AG04450 (cell line): Measurements from ENCODE around the gene SCRT2. TPM values are rescaled to one million over a fixed set of nuclear protein-coding genes. Genes with fewer than 3 reads are reported as not detected.

Source experiments
- CTCF ChIA-PET: fragments of 300-600, 350-600 bp; formaldehyde crosslinking; extraction: SDS; loops from one replicate; lab custom pipeline; 2022; ENCODE audit warnings: antibody characterized with exemption, inconsistent platforms; lab: Charles Lee
- POLR2A ChIA-PET: fragments of 350-600 bp; formaldehyde crosslinking; extraction: SDS; loops from one replicate; lab custom pipeline; 2021; ENCODE audit warnings: antibody characterized with exemption, inconsistent platforms; lab: Yijun Ruan, JAX
- DNase-seq: peaks from one replicate; pipeline ENCODE4 v3.0.0-alpha.2; 2011; ENCODE audit warnings: low read depth, low spot score
- H3K27ac ChIP-seq: one replicate; pipeline ENCODE4 v1.5.1; 2012; ENCODE audit warnings: low read depth, low read length, control low read depth
- H3K27me3 ChIP-seq: one replicate; pipeline ENCODE4 v1.6.0; 2012; ENCODE audit warnings: low read length; ENCODE audit not compliant: control insufficient read depth, insufficient read depth
- H3K4me3 ChIP-seq: 2 replicates; pipeline ENCODE4 v1.5.1; 2011; ENCODE audit warnings: mild to moderate bottlenecking, low read depth, low read length, control low read depth
- H3K9me3 ChIP-seq: 2 replicates; pipeline ENCODE4 v1.5.1; 2012; ENCODE audit warnings: low read length; ENCODE audit not compliant: control insufficient read depth, insufficient read depth
- polyA plus RNA-seq: library from polyadenylated mRNA; depleted of rRNA; stranded (reverse); fragments of >200 nt; gene quantifications from 2 replicates; pipeline ENCODE4 v1.2.3, GENCODE V29; 2011
- TF ChIP-seq, protein P1 (sequence below): IDR thresholded peaks from 2 replicates; pipeline ENCODE4 v1.5.1; 2011; ENCODE audit warnings: low read depth, low read length, control low read depth, inconsistent platforms

Gene SCRT2
- polyA plus RNA-seq, 1 experiment, result not detected

DNA sequence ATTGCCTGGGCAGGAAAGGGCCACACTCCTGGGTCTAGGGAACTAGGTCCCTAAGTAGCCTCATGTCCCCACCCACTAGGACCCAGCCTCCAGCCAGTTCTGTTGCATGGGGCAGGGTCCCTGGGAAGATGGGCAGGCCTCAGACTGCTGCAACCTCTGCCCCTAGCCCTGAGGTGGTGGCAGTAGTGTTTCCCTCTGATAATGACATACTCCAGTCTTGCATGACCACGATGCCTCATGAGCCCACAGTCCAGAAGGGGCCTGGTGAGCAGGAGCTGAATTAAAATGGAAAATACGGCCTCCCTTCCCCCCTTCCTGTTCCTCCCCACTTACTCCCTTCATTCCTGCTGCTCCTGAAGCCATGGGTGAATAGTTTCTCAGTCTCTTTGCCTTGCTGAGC is 36.0 kb upstream of the SCRT2 start:
- POLR2A ChIA-PET, result no interaction called here
- Histone ChIP-seq H3K4me3 (no peak overlapping the region), H3K9me3 (peaks cover 3% of the 10 kb centered on the region; the same call in 1 of the 2 replicates), H3K27me3 (peaks cover 16% of the 10 kb centered on the region), H3K27ac (no peak overlapping the region)
- CTCF ChIA-PET, result no interaction called here
- DNase-seq, result no peak
- TF ChIP-seq, protein P1, sequence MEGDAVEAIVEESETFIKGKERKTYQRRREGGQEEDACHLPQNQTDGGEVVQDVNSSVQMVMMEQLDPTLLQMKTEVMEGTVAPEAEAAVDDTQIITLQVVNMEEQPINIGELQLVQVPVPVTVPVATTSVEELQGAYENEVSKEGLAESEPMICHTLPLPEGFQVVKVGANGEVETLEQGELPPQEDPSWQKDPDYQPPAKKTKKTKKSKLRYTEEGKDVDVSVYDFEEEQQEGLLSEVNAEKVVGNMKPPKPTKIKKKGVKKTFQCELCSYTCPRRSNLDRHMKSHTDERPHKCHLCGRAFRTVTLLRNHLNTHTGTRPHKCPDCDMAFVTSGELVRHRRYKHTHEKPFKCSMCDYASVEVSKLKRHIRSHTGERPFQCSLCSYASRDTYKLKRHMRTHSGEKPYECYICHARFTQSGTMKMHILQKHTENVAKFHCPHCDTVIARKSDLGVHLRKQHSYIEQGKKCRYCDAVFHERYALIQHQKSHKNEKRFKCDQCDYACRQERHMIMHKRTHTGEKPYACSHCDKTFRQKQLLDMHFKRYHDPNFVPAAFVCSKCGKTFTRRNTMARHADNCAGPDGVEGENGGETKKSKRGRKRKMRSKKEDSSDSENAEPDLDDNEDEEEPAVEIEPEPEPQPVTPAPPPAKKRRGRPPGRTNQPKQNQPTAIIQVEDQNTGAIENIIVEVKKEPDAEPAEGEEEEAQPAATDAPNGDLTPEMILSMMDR, result no peak

DNA sequence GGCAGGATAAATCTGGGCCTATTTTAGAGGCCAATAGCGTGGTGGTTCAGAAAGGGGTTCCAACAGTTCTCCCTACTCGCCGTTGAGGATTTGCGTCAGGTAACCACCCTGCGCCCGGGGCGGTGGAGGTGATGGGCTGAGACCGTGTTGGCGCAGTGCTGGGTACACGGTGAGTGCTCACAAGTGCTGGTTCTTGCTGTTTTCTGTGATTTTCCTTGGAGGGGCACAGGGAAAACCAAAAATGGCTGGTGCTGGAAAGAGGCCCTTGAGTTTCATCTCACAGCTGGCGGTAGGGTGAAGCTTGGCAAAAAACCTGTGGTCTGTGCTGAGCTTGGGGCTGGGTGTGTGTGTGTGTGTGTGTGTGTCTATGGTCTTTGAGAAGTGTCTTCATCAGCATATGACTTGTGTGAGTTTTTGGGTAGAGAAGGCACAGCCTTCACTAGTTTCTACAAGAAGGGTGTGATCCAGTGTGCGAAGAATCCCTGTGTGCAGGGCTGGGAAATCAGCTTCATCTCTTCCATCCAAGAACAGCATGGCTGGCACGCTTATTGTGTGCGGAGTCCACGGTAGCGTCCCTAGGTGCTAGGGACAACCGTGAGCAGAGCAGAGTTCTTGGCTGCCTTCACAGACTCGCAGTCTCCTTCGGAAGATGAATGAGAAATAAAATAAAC is 35.3 kb upstream of the SCRT2 start:
- ChIA-PET POLR2A (no interaction called here), CTCF (no interaction called here)
- H3K27me3 ChIP-seq, result peaks cover 16% of the 10 kb centered on the region
- H3K27ac ChIP-seq, result no peak overlapping the region
- no peak for DNase-seq
- H3K4me3 ChIP-seq, result no peak overlapping the region
- H3K9me3 ChIP-seq, result peaks cover 3% of the 10 kb centered on the region; the same call in 1 of the 2 replicates
- TF ChIP-seq, protein P1, result no peak

DNA sequence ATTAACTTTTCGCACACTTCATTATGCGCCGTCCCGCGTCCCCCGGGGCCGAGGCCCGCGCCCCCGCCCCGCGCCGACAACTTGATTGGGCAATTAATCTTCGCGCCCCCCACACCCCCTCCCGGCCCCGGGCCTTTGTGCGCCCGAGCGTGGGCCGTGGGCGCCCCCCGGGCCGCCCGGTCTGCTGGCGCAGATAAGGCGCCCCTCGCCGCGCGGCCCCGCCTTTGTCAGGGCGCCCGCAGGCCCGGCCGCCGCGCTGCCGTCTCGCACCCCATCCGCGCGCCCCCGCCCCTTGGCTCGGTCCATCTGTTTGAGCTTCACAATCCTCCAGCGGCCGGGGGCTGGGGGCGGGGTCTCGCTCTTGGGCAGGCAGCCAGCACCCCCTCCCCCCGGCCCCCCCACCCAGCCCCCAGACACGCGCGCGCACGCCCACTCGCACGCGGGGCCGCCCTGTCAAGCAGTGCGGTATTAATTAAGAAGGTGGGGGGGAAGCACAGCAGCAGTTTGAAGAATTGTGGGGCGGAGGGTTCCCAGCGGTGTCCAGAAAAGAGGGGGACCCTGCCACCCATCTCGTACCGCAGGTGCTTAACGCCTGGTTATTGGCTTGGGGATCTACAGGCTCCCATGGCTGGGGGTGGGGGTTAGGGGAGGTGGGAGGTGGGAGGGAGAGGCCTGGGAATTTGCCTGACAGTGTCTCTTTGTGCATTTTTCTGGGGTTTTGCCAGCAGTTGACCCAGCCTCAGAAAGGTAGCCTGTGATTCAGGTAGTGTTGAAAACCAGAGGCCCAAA is 34.6 kb upstream of the SCRT2 start:
- CTCF ChIA-PET, result no interaction called here
- TF ChIP-seq, protein P1, result no peak
- H3K4me3 ChIP-seq, result no peak overlapping the region

DNA sequence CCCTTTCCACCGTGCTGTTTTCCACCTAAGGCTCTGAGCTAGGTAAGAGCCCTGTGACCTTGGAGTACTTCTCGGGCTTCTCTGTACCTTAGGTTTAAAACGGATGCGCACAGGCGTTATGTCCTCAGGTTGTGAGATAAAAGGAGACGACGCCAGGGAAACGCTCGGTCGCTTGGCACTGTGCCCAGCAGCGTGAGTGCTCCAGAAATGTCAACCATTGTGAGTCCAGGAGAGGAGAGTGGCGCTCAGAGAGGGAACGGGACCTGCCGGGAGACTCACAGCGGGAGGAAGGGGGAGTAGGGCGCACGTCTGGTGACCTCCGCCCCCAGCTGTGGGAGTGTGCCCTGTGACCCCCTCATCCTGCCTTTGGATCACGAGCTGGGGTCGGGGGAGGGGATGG is 33.8 kb upstream of the SCRT2 start:
- no peak for DNase-seq
- TF ChIP-seq, protein P1, result no peak
- POLR2A ChIA-PET, result no interaction called here
- no peak overlapping the region for H3K4me3 ChIP-seq
- peaks cover 3% of the 10 kb centered on the region; the same call in 1 of the 2 replicates for H3K9me3 ChIP-seq
- no peak overlapping the region for H3K27ac ChIP-seq
- CTCF ChIA-PET, result no interaction called here
- H3K27me3 ChIP-seq, result peaks cover 16% of the 10 kb centered on the region

More for the DNA sequence above, 34.6 kb upstream of the SCRT2 start:
- peaks cover 16% of the 10 kb centered on the region for H3K27me3 ChIP-seq
- no peak for DNase-seq
- H3K9me3 ChIP-seq, result peaks cover 3% of the 10 kb centered on the region; the same call in 1 of the 2 replicates
- POLR2A ChIA-PET, result no interaction called here
- H3K27ac ChIP-seq, result no peak overlapping the region

DNA sequence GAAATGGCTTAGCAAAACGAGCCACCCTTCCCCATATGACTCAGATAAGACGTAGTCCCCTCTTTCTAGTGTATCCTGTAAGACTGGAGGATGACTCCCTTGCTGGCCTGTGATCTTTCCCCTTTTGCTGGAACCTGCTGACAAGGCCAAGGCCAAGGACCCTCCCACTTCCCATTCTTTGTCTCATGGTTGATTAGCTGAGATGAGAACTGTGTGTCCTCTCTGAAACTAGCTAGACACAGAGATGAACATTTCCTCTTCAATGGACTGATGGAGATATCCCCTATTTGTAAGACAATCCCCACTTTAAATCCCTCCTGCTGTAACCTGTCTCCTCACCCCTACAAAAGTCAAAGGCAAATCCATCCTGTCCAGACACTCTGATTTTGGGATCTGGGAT is 33.4 kb upstream of the SCRT2 start:
- ChIA-PET CTCF (no interaction called here), POLR2A (no interaction called here)
- Histone ChIP-seq H3K9me3 (peaks cover 3% of the 10 kb centered on the region; the same call in 1 of the 2 replicates), H3K4me3 (no peak overlapping the region), H3K27ac (no peak overlapping the region), H3K27me3 (peaks cover 16% of the 10 kb centered on the region)
- TF ChIP-seq, protein P1, result no peak
- no peak for DNase-seq
